HG03097 (cell line): ENCODE results near the gene BAZ1B.
"Not testable (repeated sequence)": the region's sequence is repeated elsewhere in the genome, so short reads cannot be mapped to it uniquely, and the experiment has no call there.

ENCODE experiments used
- ATAC-seq: cut with Tn5 transposase; IDR thresholded peaks from one replicate; pipeline ENCODE4 v1.9.1; 2021; ENCODE audit not compliant: unreplicated experiment, low FRiP score

Gene BAZ1B

GRCh38 chr7:73522105-73522872 is at the start of gene BAZ1B:
TSS of gene BAZ1B (minus strand) at chr7:73522293. CDS start at chr7:73521933, 360 bp downstream.
- peak; percentile 79 for ATAC-seq

- no peak for ATAC-seq
Measured at GRCh38 chr7:73570977-73571376, 48.9 kb upstream of the BAZ1B start.

GRCh38 chr7:73570521-73570920 is 48.4 kb upstream of the BAZ1B start:
- ATAC-seq = no peak

GRCh38 chr7:73569042-73569608 is 47.0 kb upstream of the BAZ1B start:
- ATAC-seq = no peak

- no peak for ATAC-seq
Measured at GRCh38 chr7:73567846-73568685, 46.0 kb upstream of the BAZ1B start.

- ATAC-seq = no peak
Measured at GRCh38 chr7:73567140-73567539, 45.0 kb upstream of the BAZ1B start.

- ATAC-seq = not testable (repeated sequence)
Measured at GRCh38 chr7:73566431-73566830, 44.3 kb upstream of the BAZ1B start.

GRCh38 chr7:73565675-73566340 is 43.7 kb upstream of the BAZ1B start:
- no peak for ATAC-seq

- ATAC-seq = no peak
Measured at GRCh38 chr7:73560109-73560835, 38.2 kb upstream of the BAZ1B start.

- peak; percentile 35 for ATAC-seq
Measured at GRCh38 chr7:73557397-73558257, 35.5 kb upstream of the BAZ1B start, which contains the start of gene BCL7B. TSS of gene BCL7B (minus strand) at chr7:73557690. CDS start at chr7:73557578, 112 bp downstream.

GRCh38 chr7:73557108-73557396 is 35.0 kb upstream of the BAZ1B start:
- ATAC-seq = peak; percentile 90

- no peak for ATAC-seq
Measured at GRCh38 chr7:73556208-73557107, 34.4 kb upstream of the BAZ1B start.

GRCh38 chr7:73555411-73555982 is 33.4 kb upstream of the BAZ1B start:
- no peak for ATAC-seq

- not testable (repeated sequence) for ATAC-seq
Measured at GRCh38 chr7:73550093-73550492, 28.0 kb upstream of the BAZ1B start.

GRCh38 chr7:73549176-73549575 is 27.1 kb upstream of the BAZ1B start:
- no peak for ATAC-seq

GRCh38 chr7:73547841-73548240 is 25.7 kb upstream of the BAZ1B start:
- ATAC-seq = no peak

- ATAC-seq = no peak
Measured at GRCh38 chr7:73544678-73545077, 22.6 kb upstream of the BAZ1B start.

- no peak for ATAC-seq
Measured at GRCh38 chr7:73541722-73542121, 19.6 kb upstream of the BAZ1B start.
